ENCODE measurements around the gene MIF. TPM values are rescaled to one million over a fixed set of nuclear protein-coding genes. Genes with fewer than 3 reads are reported as not detected.

Gene MIF
- polyA plus RNA-seq, 2 of the 4 experiments (the other 2 are of a cell fraction), result 197 to 776 TPM

GRCh38 chr22:23877566-23877965 is 16.6 kb upstream of the MIF start:
- no peaks in the 10 kb centered on the region for H3K4me1 ChIP-seq
- ChIA-PET POLR2A (no interaction called here), CTCF (interaction anchor here (0.6 to 0.9 kb wide), 3 partner anchors 13 to 28 kb away, joined by 3 to 4 read pairs (median 4); partner anchors contain the start of gene MIF)
- no peak overlapping the region for H3K27ac ChIP-seq
- ATAC-seq (no peak), DNase-seq (ENCODE audit: low read depth in 1 of 2, low spot score in 1 of 2) (no peak), FAIRE-seq (no peak)
- WGBS (ENCODE audit: missing lambda C conversion rate), result 82% methylated on average over 5 of the region's 8 CpGs
- no peaks in the 10 kb centered on the region for H3K9me3 ChIP-seq
- no peak overlapping the region for H3K4me2 ChIP-seq
- H3K4me3 ChIP-seq, result no peak overlapping the region
- no peak for TF ChIP-seq BCL3 (IDR thresholded peaks at IDR 0.05)
- TF ChIP-seq NPAS2 (CRISPR knock-in tag; IDR thresholded peaks at IDR 0.05; ENCODE audit: borderline replicate concordance), result no peak
- TF ChIP-seq ZC3H11A (IDR thresholded peaks at IDR 0.05), result no peak
- TF ChIP-seq CHD2 (IDR thresholded peaks at IDR 0.05; ENCODE audit: low read length, partially characterized antibody), result no peak
- no peak for TF ChIP-seq HOXB13 (CRISPR knock-in tag; IDR thresholded peaks at IDR 0.05; ENCODE audit: low read depth)
- no peak for TF ChIP-seq EHF (CRISPR knock-in tag; IDR thresholded peaks at IDR 0.05)

- H3K9me3 ChIP-seq, result no peaks in the 10 kb centered on the region
- H3K4me2 ChIP-seq, result no peak overlapping the region
- ATAC-seq (no peak), DNase-seq (ENCODE audit: low read depth in 1 of 2, low spot score in 1 of 2) (no peak), FAIRE-seq (no peak)
- no peak overlapping the region for H3K4me3 ChIP-seq
- POLR2A ChIA-PET, result no interaction called here
- H3K4me1 ChIP-seq, result no peaks in the 10 kb centered on the region
- TF ChIP-seq SREBF2 (IDR thresholded peaks at IDR 0.05) (no peak), HEYL (CRISPR knock-in tag; IDR thresholded peaks at IDR 0.05) (no peak), MYC (IDR thresholded peaks at IDR 0.05; ENCODE audit: borderline replicate concordance, low read length) (no peak), ZC3H11A (IDR thresholded peaks at IDR 0.05) (no peak), ZSCAN20 (CRISPR knock-in tag; IDR thresholded peaks at IDR 0.05) (no peak), NPAS2 (CRISPR knock-in tag; IDR thresholded peaks at IDR 0.05; ENCODE audit: borderline replicate concordance) (no peak), TFCP2L1 (CRISPR knock-in tag; IDR thresholded peaks at IDR 0.05) (no peak), EHMT2 (IDR thresholded peaks at IDR 0.05; ENCODE audit: low read depth) (no peak), HOXA7 (CRISPR knock-in tag; IDR thresholded peaks at IDR 0.05) (no peak), CTCF (IDR thresholded peaks at IDR 0.05) (no peak), TP53 (CRISPR knock-in tag; IDR thresholded peaks at IDR 0.05) (no peak), USF2 (IDR thresholded peaks at IDR 0.05) (no peak), E2F6 (IDR thresholded peaks at IDR 0.05; ENCODE audit: borderline replicate concordance, low read depth) (no peak), ZFP36 (IDR thresholded peaks at IDR 0.05; ENCODE audit: borderline replicate concordance, partially characterized antibody) (no peak), ATOH8 (CRISPR knock-in tag; IDR thresholded peaks at IDR 0.05; ENCODE audit: low read depth) (no peak), ELK1 (IDR thresholded peaks at IDR 0.05; ENCODE audit: low read depth, low read length) (no peak), KDM5A (IDR thresholded peaks at IDR 0.05) (no peak), KDM1A (IDR thresholded peaks at IDR 0.05; ENCODE audit: low read depth) (no peak)
- CTCF ChIA-PET, result interaction anchor here (0.8 to 0.9 kb wide), 2 partner anchors 16 to 29 kb away, joined by 3 to 4 read pairs; partner anchors contain the start of gene MIF
- no peak overlapping the region for H3K27ac ChIP-seq
- WGBS (ENCODE audit: missing lambda C conversion rate), result 75% methylated on average over 7 of the region's 7 CpGs
These were observed 16.0 kb upstream of the MIF start for GRCh38 chr22:23878219-23878618.
